Ishikawa (cell line): Measurements from ENCODE around the gene ADAM15.

Experiments used
- CEBPB ChIP-seq: IDR thresholded peaks from 2 replicates; pipeline ENCODE4 v1.6.1; 2012
- CREB1 ChIP-seq: IDR thresholded peaks from 2 replicates; pipeline ENCODE4 v1.6.1; 2012; ENCODE audit warnings: low read depth
- EP300 ChIP-seq: IDR thresholded peaks from 2 replicates; pipeline ENCODE4 v1.6.1; 2012; ENCODE audit warnings: borderline replicate concordance
- FOXM1 ChIP-seq: IDR thresholded peaks from 2 replicates; pipeline ENCODE4 v1.6.1; 2012; ENCODE audit warnings: low read depth, borderline replicate concordance
- MAX ChIP-seq: IDR thresholded peaks from 2 replicates; pipeline ENCODE4 v1.6.1; 2012
- NFIC ChIP-seq: IDR thresholded peaks from 2 replicates; pipeline ENCODE4 v1.6.1; 2012
- RAD21 ChIP-seq: IDR thresholded peaks from 2 replicates; pipeline ENCODE4 v1.6.1; 2012; ENCODE audit warnings: low read depth
- REST ChIP-seq: IDR thresholded peaks from 2 replicates; pipeline ENCODE4 v1.6.1; 2012; ENCODE audit warnings: low read depth, mild to moderate bottlenecking
- TAF1 ChIP-seq: IDR thresholded peaks from 2 replicates; pipeline ENCODE4 v1.6.1; 2012; ENCODE audit warnings: low read depth, mild to moderate bottlenecking
- TEAD4 ChIP-seq: IDR thresholded peaks from 2 replicates; pipeline ENCODE4 v1.6.1; 2012
- USF1 ChIP-seq: IDR thresholded peaks from 2 replicates; pipeline ENCODE4 v1.6.1; 2012
- YY1 ChIP-seq: IDR thresholded peaks from 2 replicates; pipeline ENCODE4 v1.6.1; 2012; ENCODE audit warnings: low read depth
- ZBTB7A ChIP-seq: IDR thresholded peaks from 2 replicates; pipeline ENCODE4 v1.6.1; 2012; ENCODE audit warnings: low read depth

- TF ChIP-seq TAF1 (no peak), REST (no peak), MAX (no peak), EP300 (no peak), TEAD4 (no peak), ZBTB7A (no peak), YY1 (no peak), FOXM1 (no peak), USF1 (no peak), CREB1 (no peak), NFIC (peak; percentile 74), CEBPB (no peak), RAD21 (peak; percentile 96)
Measured at GRCh38 chr1:155061381-155062150, 10.4 kb downstream of the ADAM15 start.
